Ovary (tissue), 9 donors: ENCODE data around the gene FMO2. TPM values are rescaled to one million over a fixed set of nuclear protein-coding genes. Genes with fewer than 3 reads are reported as not detected.

Experiments
- DNase-seq, 5 donors: peaks; one replicate each; pipeline ENCODE4 v3.0.0-alpha.2; 2019 to 2020
- H3K27ac ChIP-seq, 2 donors: fragments of 200-600 bp; one replicate each; pipeline versions ENCODE4 v1.5.1 to v1.8.0; 2019 to 2022
- H3K27me3 ChIP-seq: fragments of 200-600 bp; one replicate; pipeline ENCODE4 v1.8.0; 2022
- H3K36me3 ChIP-seq: fragments of 200-600 bp; sonication (generic); one replicate; pipeline ENCODE4 v1.5.1; 2019
- H3K4me1 ChIP-seq: one replicate; pipeline ENCODE4 v1.8.1; 2013; ENCODE audit warnings: mild to moderate bottlenecking, moderate library complexity; ENCODE audit not compliant: insufficient read depth
- H3K4me3 ChIP-seq: fragments of 200-600 bp; sonication (generic); one replicate; pipeline ENCODE4 v1.5.1; 2017
- H3K9me3 ChIP-seq, 2 donors: fragments of 200-600 bp in 1 of 2; sonication (generic) in 1 of 2; one replicate each; pipeline versions ENCODE4 v1.5.1 to v1.8.1; 2013 to 2019; ENCODE audit warnings: mild to moderate bottlenecking in 1 of 2, moderate library complexity in 1 of 2
- CTCF ChIP-seq, 3 donors: fragments of 450-650 bp in 2 of 3; fragments of 200-600 bp in 1 of 3; IDR thresholded peaks; one replicate each; pipeline versions ENCODE4 v1.5.1 to v1.8.0; 2016 to 2022; ENCODE audit warnings: antibody characterized with exemption in 3 of 3, mild to moderate bottlenecking in 1 of 3
- EP300 ChIP-seq: sonication (generic); formaldehyde crosslinking; IDR thresholded peaks from one replicate; pipeline ENCODE4 v1.6.1; 2017; ENCODE audit warnings: antibody characterized with exemption
- POLR2A ChIP-seq: fragments of 450-650 bp; IDR thresholded peaks from one replicate; pipeline ENCODE4 v1.6.1; 2017; ENCODE audit warnings: antibody characterized with exemption, mild to moderate bottlenecking, moderate library complexity
- WGBS, 3 donors: extraction: QIAGEN DNeasy Blood & Tissue Kit in 1 of 3; methylation state at CpG; one replicate each; pipeline versions ENCODE4 v1.1.5 to v1.1.7; 2013 to 2017; 5-methylcytosine and 5-hydroxymethylcytosine counted together
- intact Hi-C, 4 donors: fragments of 100-400 bp; cut with DNase I; formaldehyde crosslinking; loops; one replicate each; pipeline versions ENCODE4 v1.11.0 to v1.15.1; 2022 to 2023
- polyA plus RNA-seq, 2 donors: library from polyadenylated mRNA; stranded (reverse); fragments of 200-250 nt in 1 of 2; fragments of 350-450 nt in 1 of 2; fragmentation: Illumina TruSeq in 1 of 2; extraction: RNeasy Lipid Tissue Mini Kit (QIAGEN cat#74804) in 1 of 2; gene quantifications; one replicate each; pipeline ENCODE4 v1.2.3, GENCODE V29; 2013 to 2014
- total RNA-seq, 7 donors: library from RNA; depleted of rRNA in 2 of 7; stranded (reverse); fragments of >200 nt in 2 of 7; fragmentation: NEBNext Ultra II Directional in 3 of 7; extraction: Animal tissue kit (Norgen Biotek cat#: 25700) in 3 of 7; gene quantifications; one replicate each; pipeline versions ENCODE4 v1.1.0 to v1.2.4, GENCODE V29; 2016 to 2023
- donor health status: DM: no; HTN: no; CAD: no; lungs with moderate emphysema.
- donor health status: DM: no; HTN: no; CAD: no.
- donor health status: Bipolar disorder and iron deficiency.
- donor health status: DM: yes; HTN: yes; CAD: no.
- donor health status: DM: no; HTN: no; CAD: no.
- donor health status: DM: yes; HTN: yes; CAD: no.

FMO2 gene
- total and polyA plus RNA-seq, 9 donors, result 1.6 to 12.8 (median 5.8) TPM

GRCh38 chr1:171140401-171140800 is 44.7 kb upstream of the FMO2 start:
- intact Hi-C loops, result loop anchor here in 2 of 4 donors (5.0 to 10.0 kb wide), 2 partner anchors 47 to 74 kb away; partner anchors contain the start of gene FMO2 (in 1 of the 2)
- peak in 4 of 5 donors; percentile 19 to 35 (median 24) for DNase-seq
- no peak overlapping the region for H3K4me3 ChIP-seq
- 30 to 50% (median 47%) methylated on average over 5 of the region's 5 CpGs for WGBS, 3 donors
- H3K9me3 ChIP-seq, result no peaks in the 10 kb centered on the region
- peaks cover 7% of the 10 kb centered on the region for H3K4me1 ChIP-seq
- TF ChIP-seq EP300, result no peak
- TF ChIP-seq POLR2A, result no peak
- no peak for TF ChIP-seq CTCF (IDR thresholded peaks at IDR 0.05)
- H3K36me3 ChIP-seq, result no peaks in the 10 kb centered on the region
- peak overlapping the region in 1 of 2 donors; percentile 51 for H3K27ac ChIP-seq
- no peaks in the 10 kb centered on the region for H3K27me3 ChIP-seq

- Histone ChIP-seq H3K27ac (peak overlapping the region in 1 of 2 donors; percentile 51), H3K4me1 (peaks cover 7% of the 10 kb centered on the region), H3K4me3 (no peak overlapping the region), H3K36me3 (no peaks in the 10 kb centered on the region), H3K9me3 (no peaks in the 10 kb centered on the region), H3K27me3 (no peaks in the 10 kb centered on the region)
- no peak for DNase-seq
- 7 to 10% (median 7%) methylated on average over 4 of the region's 4 CpGs for WGBS, 3 donors
- TF ChIP-seq CTCF (IDR thresholded peaks at IDR 0.05) (no peak), EP300 (no peak), POLR2A (no peak)
- intact Hi-C loops, result loop anchor here in 2 of 4 donors (5.0 to 10.0 kb wide), 2 partner anchors 46 to 74 kb away; partner anchors contain the start of gene FMO2 (in 1 of the 2)
These were observed 44.0 kb upstream of the FMO2 start for GRCh38 chr1:171140956-171141687.

- intact Hi-C loops, result loop anchor here in 2 of 4 donors (5.0 to 10.0 kb wide), 2 partner anchors 45 to 73 kb away; partner anchors contain the start of gene FMO2 (in 1 of the 2)
- DNase-seq, result peak; percentile 53 to 72 (median 62)
- WGBS, 3 donors, result 1 to 4% (median 1%) methylated on average over 6 of the region's 6 CpGs
- Histone ChIP-seq H3K36me3 (no peaks in the 10 kb centered on the region), H3K27ac (peak overlapping the region; percentile 36 to 51), H3K4me1 (peaks cover 7% of the 10 kb centered on the region), H3K9me3 (no peaks in the 10 kb centered on the region), H3K27me3 (no peaks in the 10 kb centered on the region), H3K4me3 (no peak overlapping the region)
- TF ChIP-seq POLR2A, result no peak
- TF ChIP-seq EP300, result peak; percentile 76
- TF ChIP-seq CTCF (IDR thresholded peaks at IDR 0.05), result peak in 1 of 3 donors; percentile 28
These were observed 43.2 kb upstream of the FMO2 start for GRCh38 chr1:171141688-171142415.
